ENCODE data around the gene GPR6. TPM values are rescaled to one million over a fixed set of nuclear protein-coding genes. Genes with fewer than 3 reads are reported as not detected.

GPR6 gene
- total RNA-seq, result not detected

- Histone ChIP-seq H3K36me3 (no peaks in the 10 kb centered on the region), H3K27ac (no peak within 1 kb of the TSS), H3K27me3 (replicated peaks; ENCODE audit: insufficient read depth) (no peaks in the 10 kb centered on the region), H3K9me3 (no peaks in the 10 kb centered on the region), H3K4me1 (ENCODE audit: control insufficient read depth in 1 of 2, low read depth in 2 of 2) (no peaks in the 10 kb centered on the region), H3K4me3 (no peak within 1 kb of the TSS)
- DNase-seq (ENCODE audit: low spot score) (no peak), ATAC-seq (ENCODE audit: insufficient number of reproducible peaks, low FRiP score, low read depth) (no peak)
- no peak for TF ChIP-seq CTCF (IDR thresholded peaks at IDR 0.05)
Observed at GRCh38 chr6:109978174-109979032, at the start of gene GPR6. Gene GPR6 (plus strand): TSS chr6:109978311. CDS start chr6:109979113, 802 bp downstream.

- no peak for ATAC-seq (ENCODE audit: insufficient number of reproducible peaks, low FRiP score, low read depth)
- Histone ChIP-seq H3K27me3 (replicated peaks; ENCODE audit: insufficient read depth) (no peaks in the 10 kb centered on the region), H3K27ac (no peak overlapping the region), H3K9me3 (no peaks in the 10 kb centered on the region), H3K4me1 (ENCODE audit: control insufficient read depth in 1 of 2, low read depth in 2 of 2) (no peaks in the 10 kb centered on the region), H3K36me3 (no peaks in the 10 kb centered on the region), H3K4me3 (no peak overlapping the region)
- TF ChIP-seq CTCF (IDR thresholded peaks at IDR 0.05), result no peak
- no peak for DNase-seq (ENCODE audit: low spot score)
Observed at GRCh38 chr6:109934293-109934692, 43.8 kb upstream of the GPR6 start.

- no peak for DNase-seq (ENCODE audit: low spot score)
- Histone ChIP-seq H3K27ac (no peak overlapping the region), H3K4me1 (ENCODE audit: control insufficient read depth in 1 of 2, low read depth in 2 of 2) (no peaks in the 10 kb centered on the region), H3K4me3 (no peak overlapping the region), H3K36me3 (no peaks in the 10 kb centered on the region), H3K27me3 (replicated peaks; ENCODE audit: insufficient read depth) (no peaks in the 10 kb centered on the region), H3K9me3 (no peaks in the 10 kb centered on the region)
- TF ChIP-seq CTCF (IDR thresholded peaks at IDR 0.05), result no peak
- ATAC-seq (ENCODE audit: insufficient number of reproducible peaks, low FRiP score, low read depth), result no peak
Observed at GRCh38 chr6:109939654-109940053, 38.5 kb upstream of the GPR6 start.

GRCh38 chr6:109944448-109944847 is 33.7 kb upstream of the GPR6 start:
- ATAC-seq (ENCODE audit: insufficient number of reproducible peaks, low FRiP score, low read depth) (no peak), DNase-seq (ENCODE audit: low spot score) (no peak)
- Histone ChIP-seq H3K27ac (no peak overlapping the region), H3K27me3 (replicated peaks; ENCODE audit: insufficient read depth) (no peaks in the 10 kb centered on the region), H3K4me1 (ENCODE audit: control insufficient read depth in 1 of 2, low read depth in 2 of 2) (no peaks in the 10 kb centered on the region), H3K9me3 (no peaks in the 10 kb centered on the region), H3K4me3 (no peak overlapping the region), H3K36me3 (no peaks in the 10 kb centered on the region)
- no peak for TF ChIP-seq CTCF (IDR thresholded peaks at IDR 0.05)

- H3K4me1 ChIP-seq (ENCODE audit: control insufficient read depth in 1 of 2, low read depth in 2 of 2), result no peaks in the 10 kb centered on the region
- H3K27me3 ChIP-seq (replicated peaks; ENCODE audit: insufficient read depth), result no peaks in the 10 kb centered on the region
- TF ChIP-seq CTCF (IDR thresholded peaks at IDR 0.05), result no peak
- DNase-seq (ENCODE audit: low spot score) (no peak), ATAC-seq (ENCODE audit: insufficient number of reproducible peaks, low FRiP score, low read depth) (no peak)
- H3K27ac ChIP-seq, result no peak overlapping the region
- no peaks in the 10 kb centered on the region for H3K36me3 ChIP-seq
- H3K4me3 ChIP-seq, result no peak overlapping the region
- H3K9me3 ChIP-seq, result no peaks in the 10 kb centered on the region
Observed at GRCh38 chr6:109945091-109945490, 33.0 kb upstream of the GPR6 start.

Measured in thoracic aorta (tissue), 2 donors.